GM18867 (cell line): ENCODE data around the gene CTNNA1.
"Not testable (repeated sequence)": the region's sequence is repeated elsewhere in the genome, so short reads cannot be mapped to it uniquely, and the experiment has no call there.

ENCODE experiments used
- ATAC-seq: cut with Tn5 transposase; IDR thresholded peaks from one replicate; pipeline ENCODE4 v1.9.1; 2021; ENCODE audit warnings: mild to moderate bottlenecking, moderate library complexity; ENCODE audit not compliant: unreplicated experiment

Gene CTNNA1

GRCh38 chr5:138757061-138757776 is 4.0 kb downstream of the CTNNA1 start:
- ATAC-seq: no peak

GRCh38 chr5:138760448-138761110 is 7.4 kb downstream of the CTNNA1 start:
- ATAC-seq: no peak

- ATAC-seq: not testable (repeated sequence)
These were observed 7.9 kb downstream of the CTNNA1 start for GRCh38 chr5:138761115-138761514.

- ATAC-seq: not testable (repeated sequence)
These were observed 8.4 kb downstream of the CTNNA1 start for GRCh38 chr5:138761670-138762069.

GRCh38 chr5:138762110-138762509 is 8.9 kb downstream of the CTNNA1 start:
- no peak for ATAC-seq

- ATAC-seq: no peak
These were observed 10.0 kb downstream of the CTNNA1 start for GRCh38 chr5:138763037-138763778.

GRCh38 chr5:138770291-138770690 is 17.1 kb downstream of the CTNNA1 start:
- ATAC-seq: no peak

GRCh38 chr5:138770977-138771376 is 17.8 kb downstream of the CTNNA1 start:
- ATAC-seq: no peak

- no peak for ATAC-seq
These were observed 19.9 kb downstream of the CTNNA1 start for GRCh38 chr5:138772986-138773594.

GRCh38 chr5:138773624-138774023 is 20.4 kb downstream of the CTNNA1 start:
- not testable (repeated sequence) for ATAC-seq

GRCh38 chr5:138775034-138775433 is 21.8 kb downstream of the CTNNA1 start:
- no peak for ATAC-seq

- no peak for ATAC-seq
These were observed 25.0 kb downstream of the CTNNA1 start for GRCh38 chr5:138778234-138778633.

GRCh38 chr5:138783976-138784375 is 30.8 kb downstream of the CTNNA1 start:
- no peak for ATAC-seq

- ATAC-seq: no peak
These were observed 31.4 kb downstream of the CTNNA1 start for GRCh38 chr5:138784590-138784989.

- ATAC-seq: no peak
These were observed 36.6 kb downstream of the CTNNA1 start for GRCh38 chr5:138789771-138790242.

- ATAC-seq: no peak
These were observed 37.5 kb downstream of the CTNNA1 start for GRCh38 chr5:138790684-138791083.

GRCh38 chr5:138792195-138792790 is 39.1 kb downstream of the CTNNA1 start:
- no peak for ATAC-seq

GRCh38 chr5:138793575-138793974 is 40.4 kb downstream of the CTNNA1 start:
- no peak for ATAC-seq

GRCh38 chr5:138803285-138803684 is 50.1 kb downstream of the CTNNA1 start:
- no peak for ATAC-seq

- ATAC-seq: no peak
These were observed 50.7 kb downstream of the CTNNA1 start for GRCh38 chr5:138803935-138804334.

GRCh38 chr5:138805096-138805495 is 51.9 kb downstream of the CTNNA1 start:
- ATAC-seq: no peak
